ENCODE measurements around the gene SH3BGR. TPM values are rescaled to one million over a fixed set of nuclear protein-coding genes. Genes with fewer than 3 reads are reported as not detected.

The SH3BGR gene
- total and polyA plus RNA-seq, 10 of the 15 experiments (the other 5 are each of a cell fraction or from before 2014, with no cell fraction given), result 0.45 to 3.5 (median 1.7) TPM

- TF ChIP-seq FOXM1 (IDR thresholded peaks at IDR 0.05; ENCODE audit: low read depth, low read length) (no peak), E2F8 (IDR thresholded peaks at IDR 0.05; ENCODE audit: low read depth, partially characterized antibody) (no peak), MEF2A (IDR thresholded peaks at IDR 0.05; ENCODE audit: insufficient read depth, low read depth, low read length) (no peak), ZBTB4 (CRISPR knock-in tag; IDR thresholded peaks at IDR 0.05) (no peak), CTCF (IDR thresholded peaks at IDR 0.05 in 2 of 3, conservative IDR thresholded peaks at IDR 0.05 in 1 of 3; ENCODE audit: control insufficient read depth in 2 of 3, extremely low read depth in 1 of 3, insufficient read depth in 1 of 3, low read depth in 3 of 3, low read length in 3 of 3) (no peak), BCLAF1 (IDR thresholded peaks at IDR 0.05) (no peak), CUX1 (IDR thresholded peaks at IDR 0.05; ENCODE audit: insufficient replicate concordance, low read depth, low read length) (no peak)
Measured at GRCh38 chr21:39480271-39480670, 28.5 kb downstream of the SH3BGR start (continued).
